B cell (primary cell): Measurements from ENCODE around the gene CDKN2D. TPM values are rescaled to one million over a fixed set of nuclear protein-coding genes. Genes with fewer than 3 reads are reported as not detected.

ENCODE experiments used
- ATAC-seq: fragments of 200-7000 bp; cut with Tn5 transposase; one replicate; pipeline ENCODE4 v1.10.0; 2021; ENCODE audit warnings: low read depth, mild to moderate bottlenecking, moderate number of reproducible peaks, moderate library complexity
- CTCF ChIA-PET: fragments of 350-600 bp; sonication (Branson Sonifier 250); formaldehyde crosslinking; loops from one replicate; lab custom pipeline; 2021; ENCODE audit warnings: antibody characterized with exemption, inconsistent platforms; lab: Charles Lee
- POLR2A ChIA-PET: fragments of 350-600 bp; sonication (Branson Sonifier 250); formaldehyde crosslinking; loops from one replicate; lab custom pipeline; 2021; ENCODE audit warnings: antibody characterized with exemption; lab: Charles Lee
- DNase-seq: peaks from one replicate; pipeline ENCODE4 v3.0.0; 2013
- H2AFZ ChIP-seq: 2 replicates; pipeline ENCODE4 v1.6.1; 2012; ENCODE audit warnings: mild to moderate bottlenecking, low read depth, low read length; ENCODE audit not compliant: insufficient read depth, poor library complexity, severe bottlenecking
- H3K27ac ChIP-seq, 2 donors: 1 replicate in 1 of 2; 2 replicates in 1 of 2; pipeline ENCODE4 v1.5.1; 2012 to 2013; ENCODE audit warnings: low read length in 2 of 2, mild to moderate bottlenecking in 2 of 2, moderate library complexity in 1 of 2
- H3K27me3 ChIP-seq, 4 experiments: fragments of 200-600 bp in 1 of 4; sonication (generic) in 1 of 4; replicated peaks in 1 of 4; 1 replicate in 2 of 4; 2 replicates in 2 of 4; pipeline versions ENCODE4 v1.6.1 to v1.7.0; 2013 to 2016; ENCODE audit warnings: low read length in 3 of 4, mild to moderate bottlenecking in 2 of 4, mixed read lengths in 1 of 4, moderate library complexity in 1 of 4; ENCODE audit not compliant: insufficient read depth in 4 of 4, control insufficient read depth in 3 of 4; ENCODE audit errors: control extremely low read depth in 1 of 4
- H3K36me3 ChIP-seq, 2 experiments: replicated peaks in 1 of 2; 1 replicate in 1 of 2; 2 replicates in 1 of 2; pipeline versions ENCODE4 v1.6.1 to v1.7.1; 2013; ENCODE audit warnings: low read length in 1 of 2; ENCODE audit not compliant: insufficient read depth in 2 of 2, control insufficient read depth in 1 of 2; ENCODE audit errors: control extremely low read depth in 1 of 2, extremely low read depth in 1 of 2
- H3K4me1 ChIP-seq, 2 donors: fragments of 200-600 bp in 1 of 2; sonication (generic) in 1 of 2; 1 replicate in 1 of 2; 2 replicates in 1 of 2; pipeline versions ENCODE4 v1.5.1 to v1.6.1; 2013 to 2017; ENCODE audit warnings: low read length in 2 of 2; ENCODE audit not compliant: control insufficient read depth in 2 of 2, insufficient read depth in 2 of 2
- H3K4me2 ChIP-seq: replicated peaks from 2 replicates; pipeline ENCODE3; 2012; ENCODE audit warnings: mild to moderate bottlenecking, low read depth, low read length; ENCODE audit not compliant: poor library complexity, severe bottlenecking
- H3K4me3 ChIP-seq, 5 experiments: fragments of 200-600 bp in 1 of 5; sonication (generic) in 1 of 5; 1 replicate in 3 of 5; 2 replicates in 2 of 5; pipeline versions ENCODE4 v1.5.1 to v1.7.0; 2011 to 2016; ENCODE audit warnings: low read length in 4 of 5, mild to moderate bottlenecking in 4 of 5, low read depth in 2 of 5, control low read depth in 1 of 5, moderate library complexity in 1 of 5; ENCODE audit not compliant: insufficient read depth in 1 of 5; ENCODE audit errors: control extremely low read depth in 1 of 5, extremely low read depth in 1 of 5
- H3K79me2 ChIP-seq: fragments of 200-600 bp; sonication (generic); one replicate; pipeline ENCODE4 v1.6.0; 2016; ENCODE audit warnings: low read length; ENCODE audit not compliant: control insufficient read depth, insufficient read depth
- H3K9ac ChIP-seq: fragments of 200-600 bp; sonication (generic); 2 replicates; pipeline ENCODE4 v1.6.1; 2017; ENCODE audit warnings: mild to moderate bottlenecking, low read length, moderate library complexity
- H3K9me3 ChIP-seq, 3 donors: one replicate each; pipeline versions ENCODE4 v1.6.1 to v1.7.1; 2013; ENCODE audit warnings: low read length in 2 of 3; ENCODE audit not compliant: control insufficient read depth in 2 of 3, insufficient read depth in 1 of 3; ENCODE audit errors: control extremely low read depth in 1 of 3
- H4K20me1 ChIP-seq: 2 replicates; pipeline ENCODE4 v1.6.0; 2012; ENCODE audit warnings: mild to moderate bottlenecking, low read length; ENCODE audit not compliant: insufficient read depth, control insufficient read depth, poor library complexity, severe bottlenecking
- H3K27ac Mint-ChIP-seq: one replicate; pipeline ENCODE4 v1.8.0; 2021; ENCODE audit warnings: mixed read lengths
- H3K27me3 Mint-ChIP-seq: one replicate; pipeline ENCODE4 v1.8.0; 2021; ENCODE audit warnings: mixed read lengths
- H3K4me1 Mint-ChIP-seq: one replicate; pipeline ENCODE4 v1.8.0; 2021; ENCODE audit warnings: mixed read lengths
- H3K4me3 Mint-ChIP-seq: one replicate; pipeline ENCODE4 v1.8.0; 2021; ENCODE audit warnings: mixed read lengths
- H3K9me3 Mint-ChIP-seq: one replicate; pipeline ENCODE4 v1.8.0; 2022; ENCODE audit warnings: mixed read lengths; ENCODE audit not compliant: insufficient read depth
- CTCF ChIP-seq: fragments of 200-600 bp; IDR thresholded peaks from one replicate; pipeline ENCODE4 v1.8.0; 2022; ENCODE audit warnings: antibody characterized with exemption, mild to moderate bottlenecking
- EZH2 ChIP-seq: IDR thresholded peaks from 2 replicates; pipeline ENCODE4 v1.6.1; 2012; ENCODE audit warnings: borderline replicate concordance, low read depth, mild to moderate bottlenecking, moderate library complexity, low read length; ENCODE audit not compliant: insufficient read depth, poor library complexity, severe bottlenecking
- WGBS: methylation state at CpG from one replicate; pipeline ENCODE4 v1.1.5; 2013; ENCODE audit warnings: missing lambda C conversion rate; ENCODE audit not compliant: insufficient coverage; 5-methylcytosine and 5-hydroxymethylcytosine counted together
- intact Hi-C: fragments of 100-400 bp; cut with micrococcal nuclease; formaldehyde crosslinking; loops from one replicate; pipeline ENCODE4 v1.10.0; 2022
- polyA plus RNA-seq: library from polyadenylated mRNA; depleted of rRNA; stranded (reverse); fragments of >200 nt; gene quantifications from 2 replicates; pipeline ENCODE4 v1.2.3, GENCODE V29; 2012
- total RNA-seq, 2 donors: library from RNA; stranded (reverse); fragments of 120-200 nt in 1 of 2; gene quantifications; 1 replicate in 1 of 2; 2 replicates in 1 of 2; pipeline versions ENCODE4 v1.2.3 to v1.2.4, GENCODE V29; 2013 to 2022

CDKN2D gene
- total and polyA plus RNA-seq, 2 donors (not counting 1 experiment from before 2014, with no cell fraction given), result 38.4 to 122 TPM

- H3K36me3 ChIP-seq, result peaks cover 7 to 77% of the 10 kb centered on the region in 2 experiments
- H3K4me3 ChIP-seq, result no peak overlapping the region
- peaks cover 0 to 5% (median 0%) of the 10 kb centered on the region in 3 donors for H3K9me3 ChIP-seq
- no peaks in the 10 kb centered on the region for H3K27me3 ChIP-seq
- DNase-seq (no peak), ATAC-seq (no peak)
- no peaks in the 10 kb centered on the region for H3K9me3 Mint-ChIP-seq
- no peak overlapping the region for H3K4me3 Mint-ChIP-seq
- POLR2A ChIA-PET, result interaction anchor here (0.6 to 2.6 kb wide), 7 partner anchors 9 to 266 kb away, joined by 3 to 15 read pairs (median 8); partner anchors contain the start of genes ATG4D, CDKN2D and KRI1
- H3K4me1 Mint-ChIP-seq, result peaks cover 34% of the 10 kb centered on the region
- TF ChIP-seq CTCF, result no peak
- peaks cover 21% of the 10 kb centered on the region for H3K79me2 ChIP-seq
- H3K9ac ChIP-seq, result no peak overlapping the region
- H3K4me2 ChIP-seq, result peak overlapping the region; percentile 55
- intact Hi-C loops, result no loop called here
- no peaks in the 10 kb centered on the region for H3K27me3 Mint-ChIP-seq
- peak overlapping the region; percentile 86 for H3K27ac Mint-ChIP-seq
- peaks cover 16% of the 10 kb centered on the region for H4K20me1 ChIP-seq
- CTCF ChIA-PET, result interaction anchor here (1.5 to 2.2 kb wide), 10 partner anchors 9 to 149 kb away, joined by 5 to 14 read pairs (median 8); partner anchors contain the start of genes CDC37, CDKN2D and KRI1
- 92% methylated on average over 6 of the region's 12 CpGs for WGBS
- peak overlapping the region; percentile 58 to 81 for H3K27ac ChIP-seq
- H2AFZ ChIP-seq, result no peak overlapping the region
- H3K4me1 ChIP-seq, result peaks cover 37 to 44% of the 10 kb centered on the region in 2 donors
Observed at GRCh38 chr19:10552510-10553053, 16.2 kb downstream of the CDKN2D start.

GRCh38 chr19:10551698-10552301 is 17.0 kb downstream of the CDKN2D start:
- no peak overlapping the region for H3K9ac ChIP-seq
- WGBS, result 69% methylated on average over 4 of the region's 12 CpGs
- no peak for DNase-seq
- CTCF ChIA-PET, result interaction anchor here (1.5 to 2.2 kb wide), 5 partner anchors 9 to 20 kb away, joined by 5 to 14 read pairs (median 7); partner anchors contain the start of gene CDKN2D
- intact Hi-C loops, result no loop called here
- Mint-ChIP-seq H3K4me1 (peaks cover 34% of the 10 kb centered on the region), H3K27me3 (no peaks in the 10 kb centered on the region), H3K4me3 (no peak overlapping the region), H3K27ac (peak overlapping the region; percentile 78), H3K9me3 (no peaks in the 10 kb centered on the region)
- no peaks in the 10 kb centered on the region for H3K27me3 ChIP-seq
- peaks cover 7 to 78% of the 10 kb centered on the region in 2 experiments for H3K36me3 ChIP-seq
- POLR2A ChIA-PET, result interaction anchor here (0.7 to 0.8 kb wide), 4 partner anchors 14 to 316 kb away, joined by 3 to 9 read pairs (median 4); partner anchors contain the start of gene KRI1
- H4K20me1 ChIP-seq, result peaks cover 15% of the 10 kb centered on the region
- H3K27ac ChIP-seq, result peak overlapping the region in 1 of 2 donors; percentile 81
- peaks cover 26% of the 10 kb centered on the region for H3K79me2 ChIP-seq
- peaks cover 0 to 5% (median 0%) of the 10 kb centered on the region in 3 donors for H3K9me3 ChIP-seq
- no peak overlapping the region for H3K4me3 ChIP-seq
- peaks cover 37 to 44% of the 10 kb centered on the region in 2 donors for H3K4me1 ChIP-seq
- no peak for TF ChIP-seq CTCF
- TF ChIP-seq EZH2, result no peak
- no peak overlapping the region for H2AFZ ChIP-seq
- H3K4me2 ChIP-seq, result peak overlapping the region; percentile 55
- no peak for ATAC-seq
